Neutrophil (primary cell): Measurements from ENCODE around the gene RTN1.

Source experiments
- H3K27ac ChIP-seq: fragments of 200-600 bp; sonication (generic); 2 replicates; pipeline ENCODE4 v1.5.1; 2016; ENCODE audit warnings: mild to moderate bottlenecking, moderate library complexity
- H3K27me3 ChIP-seq: fragments of 200-600 bp; sonication (generic); 2 replicates; pipeline ENCODE4 v1.6.0; 2016; ENCODE audit warnings: mild to moderate bottlenecking
- H3K36me3 ChIP-seq: fragments of 200-600 bp; sonication (generic); 2 replicates; pipeline ENCODE4 v1.5.1; 2017
- H3K4me1 ChIP-seq, 2 experiments: fragments of 200-600 bp in 1 of 2; sonication (generic) in 1 of 2; 1 replicate in 1 of 2; 2 replicates in 1 of 2; pipeline versions ENCODE4 v1.5.1 to v1.6.1; 2013 to 2016; ENCODE audit warnings: low read depth in 1 of 2, low read length in 1 of 2, mild to moderate bottlenecking in 1 of 2, moderate library complexity in 1 of 2; ENCODE audit not compliant: control insufficient read depth in 1 of 2, insufficient read depth in 1 of 2
- H3K4me3 ChIP-seq, 2 experiments: fragments of 200-600 bp in 1 of 2; sonication (generic) in 1 of 2; 1 replicate in 1 of 2; 2 replicates in 1 of 2; pipeline ENCODE4 v1.5.1; 2013 to 2016; ENCODE audit warnings: low read depth in 1 of 2, low read length in 1 of 2, mild to moderate bottlenecking in 1 of 2, moderate library complexity in 1 of 2
- H3K9me3 ChIP-seq: fragments of 200-600 bp; sonication (generic); 2 replicates; pipeline ENCODE4 v1.5.1; 2016
- TF ChIP-seq, protein P1 (sequence below): fragments of 200-600 bp; sonication (generic); IDR thresholded peaks from 2 replicates; pipeline ENCODE4 v1.5.1; 2016; ENCODE audit warnings: antibody characterized with exemption

RTN1 gene

GRCh38 chr14:59622631-59623030, 247.9 kb downstream of the RTN1 start:
- TF ChIP-seq, protein P1, sequence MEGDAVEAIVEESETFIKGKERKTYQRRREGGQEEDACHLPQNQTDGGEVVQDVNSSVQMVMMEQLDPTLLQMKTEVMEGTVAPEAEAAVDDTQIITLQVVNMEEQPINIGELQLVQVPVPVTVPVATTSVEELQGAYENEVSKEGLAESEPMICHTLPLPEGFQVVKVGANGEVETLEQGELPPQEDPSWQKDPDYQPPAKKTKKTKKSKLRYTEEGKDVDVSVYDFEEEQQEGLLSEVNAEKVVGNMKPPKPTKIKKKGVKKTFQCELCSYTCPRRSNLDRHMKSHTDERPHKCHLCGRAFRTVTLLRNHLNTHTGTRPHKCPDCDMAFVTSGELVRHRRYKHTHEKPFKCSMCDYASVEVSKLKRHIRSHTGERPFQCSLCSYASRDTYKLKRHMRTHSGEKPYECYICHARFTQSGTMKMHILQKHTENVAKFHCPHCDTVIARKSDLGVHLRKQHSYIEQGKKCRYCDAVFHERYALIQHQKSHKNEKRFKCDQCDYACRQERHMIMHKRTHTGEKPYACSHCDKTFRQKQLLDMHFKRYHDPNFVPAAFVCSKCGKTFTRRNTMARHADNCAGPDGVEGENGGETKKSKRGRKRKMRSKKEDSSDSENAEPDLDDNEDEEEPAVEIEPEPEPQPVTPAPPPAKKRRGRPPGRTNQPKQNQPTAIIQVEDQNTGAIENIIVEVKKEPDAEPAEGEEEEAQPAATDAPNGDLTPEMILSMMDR = no peak
- no peaks in the 10 kb centered on the region for H3K36me3 ChIP-seq
- H3K4me3 ChIP-seq = no peak overlapping the region
- no peaks in the 10 kb centered on the region for H3K4me1 ChIP-seq
- no peaks in the 10 kb centered on the region for H3K9me3 ChIP-seq
- no peak overlapping the region for H3K27ac ChIP-seq
- H3K27me3 ChIP-seq = peaks cover 23% of the 10 kb centered on the region

GRCh38 chr14:59619061-59619460, 251.5 kb downstream of the RTN1 start:
- Histone ChIP-seq H3K27ac (no peak overlapping the region), H3K4me3 (no peak overlapping the region), H3K4me1 (no peaks in the 10 kb centered on the region), H3K9me3 (no peaks in the 10 kb centered on the region), H3K27me3 (peaks cover 3% of the 10 kb centered on the region), H3K36me3 (no peaks in the 10 kb centered on the region)
- TF ChIP-seq, protein P1 = no peak

- Histone ChIP-seq H3K4me3 (no peak overlapping the region), H3K4me1 (no peaks in the 10 kb centered on the region), H3K9me3 (no peaks in the 10 kb centered on the region), H3K36me3 (no peaks in the 10 kb centered on the region), H3K27me3 (no peaks in the 10 kb centered on the region), H3K27ac (no peak overlapping the region)
- TF ChIP-seq, protein P1 = no peak
Observed at GRCh38 chr14:59601056-59601455, 269.5 kb downstream of the RTN1 start.

GRCh38 chr14:59600211-59600945, 270.2 kb downstream of the RTN1 start:
- Histone ChIP-seq H3K27ac (no peak overlapping the region), H3K4me1 (no peaks in the 10 kb centered on the region), H3K36me3 (no peaks in the 10 kb centered on the region), H3K9me3 (no peaks in the 10 kb centered on the region), H3K4me3 (no peak overlapping the region), H3K27me3 (no peaks in the 10 kb centered on the region)
- TF ChIP-seq, protein P1 = no peak

GRCh38 chr14:59595071-59595470, 275.5 kb downstream of the RTN1 start:
- H3K27me3 ChIP-seq = no peaks in the 10 kb centered on the region
- TF ChIP-seq, protein P1 = no peak
- H3K4me3 ChIP-seq = no peak overlapping the region
- no peak overlapping the region for H3K27ac ChIP-seq
- no peaks in the 10 kb centered on the region for H3K4me1 ChIP-seq
- no peaks in the 10 kb centered on the region for H3K9me3 ChIP-seq
- H3K36me3 ChIP-seq = no peaks in the 10 kb centered on the region
